Activated CD8-positive, alpha-beta T cell treated with anti-CD3 and anti-CD28 coated beads for 36 hours (primary cell): ENCODE measurements around the gene GDI1. TPM values are rescaled to one million over a fixed set of nuclear protein-coding genes. Genes with fewer than 3 reads are reported as not detected.

Experiments
- ATAC-seq: fragments of 200-7000 bp; cut with Tn5 transposase; one replicate; pipeline ENCODE4 v1.10.0; 2021; ENCODE audit warnings: mild to moderate bottlenecking, moderate library complexity
- CTCF ChIA-PET: fragments of 350-600 bp; sonication (Branson Sonifier 250); formaldehyde crosslinking; loops from one replicate; lab custom pipeline; 2021; ENCODE audit warnings: antibody characterized with exemption; lab: Charles Lee
- POLR2A ChIA-PET: fragments of 350-600 bp; sonication (Branson Sonifier 250); formaldehyde crosslinking; loops from one replicate; lab custom pipeline; 2021; ENCODE audit warnings: antibody characterized with exemption; lab: Charles Lee
- DNase-seq: peaks from one replicate; pipeline ENCODE4 v3.0.0-alpha.2; 2020
- H3K27ac Mint-ChIP-seq: one replicate; pipeline ENCODE4 v1.8.0; 2021; ENCODE audit warnings: mild to moderate bottlenecking, mixed read lengths
- H3K27me3 Mint-ChIP-seq: one replicate; pipeline ENCODE4 v1.8.0; 2021; ENCODE audit warnings: mixed read lengths
- H3K36me3 Mint-ChIP-seq: one replicate; pipeline ENCODE4 v1.8.0; 2021; ENCODE audit warnings: low read depth, mixed read lengths
- H3K4me1 Mint-ChIP-seq: one replicate; pipeline ENCODE4 v1.8.0; 2021; ENCODE audit warnings: low read depth, mixed read lengths
- H3K4me3 Mint-ChIP-seq: one replicate; pipeline ENCODE4 v1.8.0; 2021; ENCODE audit warnings: mild to moderate bottlenecking, moderate library complexity, mixed read lengths
- H3K9me3 Mint-ChIP-seq: one replicate; pipeline ENCODE4 v1.8.0; 2021; ENCODE audit warnings: mixed read lengths
- CTCF ChIP-seq: fragments of 200-600 bp; IDR thresholded peaks from one replicate; pipeline ENCODE4 v1.8.0; 2022; ENCODE audit warnings: antibody characterized with exemption, mild to moderate bottlenecking
- intact Hi-C: fragments of 100-400 bp; cut with micrococcal nuclease; formaldehyde crosslinking; loops from one replicate; pipeline ENCODE4 v1.10.0; 2022
- total RNA-seq, 2 experiments: library from RNA; stranded (reverse); gene quantifications; one replicate each; pipeline ENCODE4 v1.2.3, GENCODE V29; 2021

GDI1 gene
- total RNA-seq, 2 experiments from 2014 or later: 76.5 TPM

DNA sequence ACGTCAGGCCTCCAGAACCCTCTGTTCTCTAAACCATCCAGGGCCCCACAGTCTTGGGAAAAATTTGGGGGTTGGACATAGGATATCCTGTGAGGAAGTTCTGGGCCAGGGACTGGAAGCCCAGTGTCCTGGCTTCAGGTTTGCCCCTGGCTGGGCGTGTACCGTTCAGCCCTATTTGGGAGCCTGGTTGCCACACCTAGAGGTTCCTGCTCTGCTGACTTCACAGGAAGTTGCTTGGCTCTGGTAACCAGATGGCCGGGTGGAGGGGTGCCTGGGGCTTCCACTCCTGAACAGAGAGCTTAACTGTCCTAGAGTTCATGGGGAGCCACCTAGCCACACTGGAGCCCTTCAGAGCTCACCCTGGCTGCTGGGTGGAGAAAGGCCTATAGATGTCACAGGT, 24.5 kb upstream of the GDI1 start:
- ATAC-seq (peak; percentile 51), DNase-seq (peak; percentile 49)
- Mint-ChIP-seq H3K27me3 (no peaks in the 10 kb centered on the region), H3K27ac (peak overlapping the region; percentile 81), H3K36me3 (peaks cover 8% of the 10 kb centered on the region), H3K9me3 (no peaks in the 10 kb centered on the region), H3K4me3 (peak overlapping the region; percentile 91), H3K4me1 (peaks cover 10% of the 10 kb centered on the region)
- intact Hi-C loops: no loop called here
- POLR2A ChIA-PET: interaction anchor here (0.7 to 7.6 kb wide), 4 partner anchors 8 to 46 kb away, joined by 3 to 97 read pairs (median 6); partner anchors contain the start of gene RPL10
- CTCF ChIA-PET: no interaction called here
- TF ChIP-seq CTCF: no peak

DNA sequence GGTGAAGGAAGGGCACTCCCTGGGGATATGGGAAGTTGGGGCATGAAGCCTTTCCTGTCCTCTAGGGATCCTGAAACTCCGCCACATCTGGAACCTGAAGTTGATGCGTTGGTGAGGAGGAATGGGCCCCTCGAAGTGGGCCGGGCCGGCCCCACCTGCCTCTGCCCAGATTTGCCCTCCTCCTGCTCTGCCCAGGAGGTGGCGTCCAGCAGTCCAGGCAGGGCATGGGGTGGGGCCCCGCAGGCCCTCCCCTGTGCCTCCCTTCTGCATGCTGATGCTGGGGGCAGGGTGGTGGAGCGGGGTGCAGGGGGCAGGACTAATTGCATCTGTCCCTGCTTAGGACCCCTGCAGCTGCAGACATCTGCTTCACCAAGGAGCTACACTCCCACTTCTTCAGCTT, 23.8 kb upstream of the GDI1 start:
- CTCF ChIA-PET: no interaction called here
- Mint-ChIP-seq H3K36me3 (peaks cover 8% of the 10 kb centered on the region), H3K27ac (peak overlapping the region; percentile 81), H3K9me3 (no peaks in the 10 kb centered on the region), H3K4me3 (peak overlapping the region; percentile 91), H3K4me1 (peaks cover 10% of the 10 kb centered on the region), H3K27me3 (no peaks in the 10 kb centered on the region)
- ATAC-seq: no peak
- intact Hi-C loops: no loop called here
- DNase-seq: no peak
- no peak for TF ChIP-seq CTCF
- POLR2A ChIA-PET: interaction anchor here (7.6 kb wide), 1 partner anchor 13 kb away, joined by 97 read pairs; the partner anchor contains the start of gene RPL10

DNA sequence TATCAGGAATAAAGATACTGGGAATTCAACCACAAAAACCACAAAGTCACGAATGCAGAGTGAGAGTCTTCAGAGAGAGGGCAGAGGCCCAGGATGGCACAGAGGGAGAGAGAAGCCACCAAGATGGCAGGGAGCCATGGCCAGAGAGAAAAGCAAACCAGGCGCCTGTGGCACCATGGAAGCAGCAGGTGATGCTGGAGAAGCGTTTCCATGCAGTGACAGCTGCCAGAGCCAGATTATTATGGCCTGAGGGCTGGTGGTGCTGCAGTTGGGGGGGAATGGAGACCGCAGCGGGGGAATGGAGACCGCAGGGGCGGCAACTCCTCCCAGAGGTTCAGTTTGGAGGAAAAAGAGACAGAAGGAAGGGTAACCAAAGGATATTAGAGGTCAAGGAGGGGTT, 19.8 kb upstream of the GDI1 start:
- CTCF ChIA-PET: no interaction called here

GRCh38 chrX:154419189-154419588, 17.8 kb upstream of the GDI1 start:
- intact Hi-C loops: no loop called here
- peaks cover 6% of the 10 kb centered on the region for H3K4me1 Mint-ChIP-seq
- no peaks in the 10 kb centered on the region for H3K9me3 Mint-ChIP-seq
- peaks cover 4% of the 10 kb centered on the region for H3K36me3 Mint-ChIP-seq
- H3K4me3 Mint-ChIP-seq: no peak overlapping the region
- no peak overlapping the region for H3K27ac Mint-ChIP-seq
- ChIA-PET CTCF (no interaction called here), POLR2A (interaction anchor here (0.9 to 1.0 kb wide), 2 partner anchors 21 to 129 kb away, joined by 3 read pairs; partner anchors contain the start of gene IKBKG)
- ATAC-seq (peak; percentile 27), DNase-seq (no peak)
- no peaks in the 10 kb centered on the region for H3K27me3 Mint-ChIP-seq
- no peak for TF ChIP-seq CTCF

More for the DNA sequence above, 19.8 kb upstream of the GDI1 start:
- Mint-ChIP-seq H3K4me1 (peaks cover 11% of the 10 kb centered on the region), H3K4me3 (no peak overlapping the region), H3K27ac (no peak overlapping the region), H3K9me3 (no peaks in the 10 kb centered on the region), H3K27me3 (no peaks in the 10 kb centered on the region), H3K36me3 (peaks cover 8% of the 10 kb centered on the region)
- ATAC-seq (no peak), DNase-seq (no peak)
- intact Hi-C loops: no loop called here
- TF ChIP-seq CTCF: no peak
- POLR2A ChIA-PET: no interaction called here

- Mint-ChIP-seq H3K4me1 (peaks cover 6% of the 10 kb centered on the region), H3K27me3 (no peaks in the 10 kb centered on the region), H3K9me3 (no peaks in the 10 kb centered on the region), H3K27ac (no peak overlapping the region), H3K4me3 (no peak overlapping the region), H3K36me3 (peaks cover 4% of the 10 kb centered on the region)
- no peak for DNase-seq
- ChIA-PET POLR2A (interaction anchor here (0.9 to 1.6 kb wide), 3 partner anchors 9 to 128 kb away, joined by 3 to 8 read pairs (median 3); partner anchors contain the start of genes IKBKG and TAFAZZIN), CTCF (no interaction called here)
- no peak for ATAC-seq
- no peak for TF ChIP-seq CTCF
- intact Hi-C loops: no loop called here
Measured at GRCh38 chrX:154419688-154420401, 17.1 kb upstream of the GDI1 start.
